LNCaP clone FGC (cell line): Measurements from ENCODE around the gene HOXD3.

Experiments
- DNase-seq: peaks from one replicate; pipeline ENCODE4 v3.0.0-alpha.2; 2011; ENCODE audit warnings: low read depth
- H3K4me3 ChIP-seq: 2 replicates; pipeline ENCODE4 v1.5.1; 2011; ENCODE audit warnings: mild to moderate bottlenecking, low read depth, low read length, control low read depth
- CTCF ChIP-seq: IDR thresholded peaks from 2 replicates; pipeline ENCODE4 v1.5.1; 2012; ENCODE audit warnings: mild to moderate bottlenecking; ENCODE audit not compliant: control insufficient read depth, insufficient read depth; ENCODE audit errors: extremely low read depth

Gene HOXD3

GRCh38 chr2:176156807-176157498 is at the start of gene HOXD3:
Gene HOXD3, plus strand, starts transcription at chr2:176157307. Its CDS starts 11,808 bp downstream, at chr2:176169115.
- no peak for DNase-seq
- no peak within 1 kb of the TSS for H3K4me3 ChIP-seq
- TF ChIP-seq CTCF: no peak

- no peak for DNase-seq
Measured at GRCh38 chr2:176107731-176108181, 49.4 kb upstream of the HOXD3 start.

GRCh38 chr2:176109192-176109901 is 47.8 kb upstream of the HOXD3 start:
- TF ChIP-seq CTCF: no peak
- no peak overlapping the region for H3K4me3 ChIP-seq
- no peak for DNase-seq

More at GRCh38 chr2:176107731-176108181, 49.4 kb upstream of the HOXD3 start:
- TF ChIP-seq CTCF: no peak
- no peak overlapping the region for H3K4me3 ChIP-seq

GRCh38 chr2:176109946-176110345 is 47.2 kb upstream of the HOXD3 start:
- no peak for DNase-seq
- no peak overlapping the region for H3K4me3 ChIP-seq
- TF ChIP-seq CTCF: no peak

GRCh38 chr2:176110415-176111308 is 46.4 kb upstream of the HOXD3 start:
- H3K4me3 ChIP-seq: no peak overlapping the region
- no peak for DNase-seq
- no peak for TF ChIP-seq CTCF

- peak; percentile 79 for TF ChIP-seq CTCF
- DNase-seq: no peak
- no peak overlapping the region for H3K4me3 ChIP-seq
Measured at GRCh38 chr2:176111309-176111663, 45.8 kb upstream of the HOXD3 start.
